ENCODE measurements around the gene PITHD1. TPM values are rescaled to one million over a fixed set of nuclear protein-coding genes. Genes with fewer than 3 reads are reported as not detected.

PITHD1 gene
- total RNA-seq, 6 donors from 2014 or later = 29.5 to 57.0 (median 45.1) TPM

- TF ChIP-seq POLR2AphosphoS5 (IDR thresholded peaks at IDR 0.05) = no peak
- H3K9me3 ChIP-seq = no peaks in the 10 kb centered on the region
- whole genome bisulfite sequencing, 2 donors = 90 to 94% methylated on average over 5 of the region's 5 CpGs
- peaks cover 0 to 33% (median 9%) of the 10 kb centered on the region in 4 donors for H3K36me3 ChIP-seq
- H3K27me3 ChIP-seq = no peaks in the 10 kb centered on the region
- H3K4me3 ChIP-seq = no peak overlapping the region
- H3K27ac ChIP-seq = no peak overlapping the region
- H3K4me1 ChIP-seq = peaks cover 16 to 30% (median 22%) of the 10 kb centered on the region in 4 donors
- ATAC-seq (ENCODE audit: low FRiP score in 2 of 2) = no peak
- no peak for DNase-seq
Observed at GRCh38 chr1:23803674-23804073, 25.5 kb downstream of the PITHD1 start.

- no peaks in the 10 kb centered on the region for H3K9me3 ChIP-seq
- no peak overlapping the region for H3K27ac ChIP-seq
- 74 to 79% methylated on average over 7 of the region's 7 CpGs for WGBS, 2 donors
- ATAC-seq (ENCODE audit: low FRiP score in 2 of 2) (no peak), DNase-seq (peak in 1 of 2 donors; percentile 50)
- H3K36me3 ChIP-seq = peaks cover 0 to 31% (median 9%) of the 10 kb centered on the region in 4 donors
- TF ChIP-seq POLR2AphosphoS5 (IDR thresholded peaks at IDR 0.05) (no peak), CTCF (IDR thresholded peaks at IDR 0.05) (no peak), EP300 (IDR thresholded peaks at IDR 0.05) (no peak), POLR2A (IDR thresholded peaks at IDR 0.05) (no peak)
- peaks cover 9 to 23% (median 16%) of the 10 kb centered on the region in 4 donors for H3K4me1 ChIP-seq
- no peaks in the 10 kb centered on the region for H3K27me3 ChIP-seq
- H3K4me3 ChIP-seq = no peak overlapping the region
Observed at GRCh38 chr1:23804183-23804835, 26.1 kb downstream of the PITHD1 start.

- peaks cover 0 to 31% (median 9%) of the 10 kb centered on the region in 4 donors for H3K36me3 ChIP-seq
- WGBS, 2 donors = 94 to 96% methylated on average over 2 of the region's 2 CpGs
- H3K27ac ChIP-seq = no peak overlapping the region
- H3K27me3 ChIP-seq = no peaks in the 10 kb centered on the region
- no peak overlapping the region for H3K4me3 ChIP-seq
- TF ChIP-seq EP300 (IDR thresholded peaks at IDR 0.05) (no peak), CTCF (IDR thresholded peaks at IDR 0.05) (no peak), POLR2AphosphoS5 (IDR thresholded peaks at IDR 0.05) (no peak)
- ATAC-seq (ENCODE audit: low FRiP score in 2 of 2) = no peak
- H3K9me3 ChIP-seq = no peaks in the 10 kb centered on the region
- DNase-seq = no peak
- peaks cover 9 to 23% (median 10%) of the 10 kb centered on the region in 4 donors for H3K4me1 ChIP-seq
Observed at GRCh38 chr1:23805025-23805424, 26.8 kb downstream of the PITHD1 start.

- Histone ChIP-seq H3K4me3 (no peak overlapping the region), H3K9me3 (no peaks in the 10 kb centered on the region), H3K4me1 (peaks cover 6 to 21% (median 11%) of the 10 kb centered on the region in 4 donors), H3K27ac (no peak overlapping the region), H3K27me3 (no peaks in the 10 kb centered on the region), H3K36me3 (peaks cover 0 to 33% (median 9%) of the 10 kb centered on the region in 4 donors)
- WGBS, 2 donors = 78 to 91% methylated on average over 6 of the region's 6 CpGs
- no peak for TF ChIP-seq POLR2A (IDR thresholded peaks at IDR 0.05)
- TF ChIP-seq CTCF (IDR thresholded peaks at IDR 0.05) = no peak
- TF ChIP-seq POLR2AphosphoS5 (IDR thresholded peaks at IDR 0.05) = no peak
- ATAC-seq (ENCODE audit: low FRiP score in 2 of 2) = no peak
- no peak for DNase-seq
Observed at GRCh38 chr1:23806280-23806679, 28.1 kb downstream of the PITHD1 start.

GRCh38 chr1:23807453-23807852 lies 29.2 kb downstream of the PITHD1 start:
- WGBS, 2 donors = 57 to 59% methylated on average over 3 of the region's 3 CpGs
- Histone ChIP-seq H3K27me3 (no peaks in the 10 kb centered on the region), H3K4me3 (no peak overlapping the region), H3K9me3 (no peaks in the 10 kb centered on the region), H3K4me1 (peaks cover 0 to 13% (median 5%) of the 10 kb centered on the region in 4 donors), H3K36me3 (peaks cover 0 to 45% (median 13%) of the 10 kb centered on the region in 4 donors), H3K27ac (no peak overlapping the region)
- no peak for ATAC-seq (ENCODE audit: low FRiP score in 2 of 2)
- TF ChIP-seq EP300 (IDR thresholded peaks at IDR 0.05) = no peak
- no peak for TF ChIP-seq CTCF (IDR thresholded peaks at IDR 0.05)
- no peak for TF ChIP-seq POLR2A (IDR thresholded peaks at IDR 0.05)
- no peak for TF ChIP-seq POLR2AphosphoS5 (IDR thresholded peaks at IDR 0.05)
- DNase-seq = no peak

Data from upper lobe of left lung (tissue), 6 donors.